ENCODE measurements around the gene DIP2A. TPM values are rescaled to one million over a fixed set of nuclear protein-coding genes. Genes with fewer than 3 reads are reported as not detected.
A peak's percentile ranks its signal among the peaks of the same experiment; 100 is the strongest.
"Not testable (repeated sequence)": the region's sequence is repeated elsewhere in the genome, so short reads cannot be mapped to it uniquely, and the experiment has no call there.

DIP2A gene
- total RNA-seq, 1 experiment from 2014 or later, result 19.4 TPM

- H3K27me3 ChIP-seq (ENCODE audit: control insufficient read depth, insufficient read depth, low read length); H3K36me3 ChIP-seq (replicated peaks; ENCODE audit: control insufficient read depth, insufficient read depth, low read length); DNase-seq; H3K4me3 ChIP-seq (ENCODE audit: insufficient read depth, low read depth, low read length): not testable (repeated sequence)
Observed at GRCh38 chr21:46448855-46449254, 9.8 kb upstream of the DIP2A start.

GRCh38 chr21:46452710-46453109 is 6.0 kb upstream of the DIP2A start:
- no peak for DNase-seq

GRCh38 chr21:46454142-46454541 is 4.5 kb upstream of the DIP2A start:
- Histone ChIP-seq H3K27me3 (ENCODE audit: control insufficient read depth, insufficient read depth, low read length) (no peaks in the 10 kb centered on the region), H3K36me3 (replicated peaks; ENCODE audit: control insufficient read depth, insufficient read depth, low read length) (no peaks in the 10 kb centered on the region; the same call in 1 of the 2 replicates), H3K4me3 (ENCODE audit: insufficient read depth, low read depth, low read length) (no peak overlapping the region)
- DNase-seq, result no peak

More at GRCh38 chr21:46452710-46453109, 6.0 kb upstream of the DIP2A start:
- H3K36me3 ChIP-seq (replicated peaks; ENCODE audit: control insufficient read depth, insufficient read depth, low read length), result no peaks in the 10 kb centered on the region; the same call in 1 of the 2 replicates
- no peaks in the 10 kb centered on the region for H3K27me3 ChIP-seq (ENCODE audit: control insufficient read depth, insufficient read depth, low read length)
- no peak overlapping the region for H3K4me3 ChIP-seq (ENCODE audit: insufficient read depth, low read depth, low read length)

- H3K27me3 ChIP-seq (ENCODE audit: control insufficient read depth, insufficient read depth, low read length), result no peaks in the 10 kb centered on the region
- no peak overlapping the region for H3K4me3 ChIP-seq (ENCODE audit: insufficient read depth, low read depth, low read length)
- no peaks in the 10 kb centered on the region; the same call in 1 of the 2 replicates for H3K36me3 ChIP-seq (replicated peaks; ENCODE audit: control insufficient read depth, insufficient read depth, low read length)
- DNase-seq, result no peak
Observed at GRCh38 chr21:46454634-46455390, 3.9 kb upstream of the DIP2A start.

- Histone ChIP-seq H3K27me3 (ENCODE audit: control insufficient read depth, insufficient read depth, low read length) (no peaks in the 10 kb centered on the region), H3K4me3 (ENCODE audit: insufficient read depth, low read depth, low read length) (no peak overlapping the region), H3K36me3 (replicated peaks; ENCODE audit: control insufficient read depth, insufficient read depth, low read length) (no peaks in the 10 kb centered on the region; the same call in 1 of the 2 replicates)
- no peak for DNase-seq
Observed at GRCh38 chr21:46455575-46456385, 2.9 kb upstream of the DIP2A start.

- no peaks in the 10 kb centered on the region for H3K27me3 ChIP-seq (ENCODE audit: control insufficient read depth, insufficient read depth, low read length)
- no peak for DNase-seq
- no peak overlapping the region for H3K4me3 ChIP-seq (ENCODE audit: insufficient read depth, low read depth, low read length)
- no peaks in the 10 kb centered on the region; the same call in 1 of the 2 replicates for H3K36me3 ChIP-seq (replicated peaks; ENCODE audit: control insufficient read depth, insufficient read depth, low read length)
Observed at GRCh38 chr21:46456750-46457149, 1.9 kb upstream of the DIP2A start.

- Histone ChIP-seq H3K4me3 (ENCODE audit: insufficient read depth, low read depth, low read length) (peak overlapping the region; percentile 90), H3K27me3 (ENCODE audit: control insufficient read depth, insufficient read depth, low read length) (no peaks in the 10 kb centered on the region), H3K36me3 (replicated peaks; ENCODE audit: control insufficient read depth, insufficient read depth, low read length) (peaks cover 2% of the 10 kb centered on the region)
- DNase-seq, result no peak
Observed at GRCh38 chr21:46457801-46458314, 833 bp upstream of the DIP2A start.

GRCh38 chr21:46459024-46459355 is 299 bp downstream of the DIP2A start:
- H3K36me3 ChIP-seq (replicated peaks; ENCODE audit: control insufficient read depth, insufficient read depth, low read length), result peaks cover 5% of the 10 kb centered on the region
- H3K27me3 ChIP-seq (ENCODE audit: control insufficient read depth, insufficient read depth, low read length), result no peaks in the 10 kb centered on the region
- no peak for DNase-seq
- H3K4me3 ChIP-seq (ENCODE audit: insufficient read depth, low read depth, low read length), result peak overlapping the region; percentile 89

- Histone ChIP-seq H3K27me3 (ENCODE audit: control insufficient read depth, insufficient read depth, low read length) (no peaks in the 10 kb centered on the region), H3K36me3 (replicated peaks; ENCODE audit: control insufficient read depth, insufficient read depth, low read length) (peaks cover 6% of the 10 kb centered on the region), H3K4me3 (ENCODE audit: insufficient read depth, low read depth, low read length) (peak overlapping the region; percentile 89)
- peak; percentile 85 for DNase-seq
Observed at GRCh38 chr21:46459356-46460112, 843 bp downstream of the DIP2A start.

- Histone ChIP-seq H3K36me3 (replicated peaks; ENCODE audit: control insufficient read depth, insufficient read depth, low read length) (peaks cover 6% of the 10 kb centered on the region), H3K4me3 (ENCODE audit: insufficient read depth, low read depth, low read length) (no peak overlapping the region), H3K27me3 (ENCODE audit: control insufficient read depth, insufficient read depth, low read length) (no peaks in the 10 kb centered on the region)
- DNase-seq, result no peak
Observed at GRCh38 chr21:46461909-46462308, 3.2 kb downstream of the DIP2A start.

GRCh38 chr21:46465153-46465552 is 6.5 kb downstream of the DIP2A start:
- not testable (repeated sequence) for H3K27me3 ChIP-seq (ENCODE audit: control insufficient read depth, insufficient read depth, low read length); H3K36me3 ChIP-seq (replicated peaks; ENCODE audit: control insufficient read depth, insufficient read depth, low read length); H3K4me3 ChIP-seq (ENCODE audit: insufficient read depth, low read depth, low read length); DNase-seq

GRCh38 chr21:46465651-46466050 is 7.0 kb downstream of the DIP2A start:
- no peak overlapping the region for H3K4me3 ChIP-seq (ENCODE audit: insufficient read depth, low read depth, low read length)
- peaks cover 6% of the 10 kb centered on the region for H3K36me3 ChIP-seq (replicated peaks; ENCODE audit: control insufficient read depth, insufficient read depth, low read length)
- DNase-seq, result no peak
- no peaks in the 10 kb centered on the region for H3K27me3 ChIP-seq (ENCODE audit: control insufficient read depth, insufficient read depth, low read length)

GRCh38 chr21:46468108-46468774 is 9.6 kb downstream of the DIP2A start:
- Histone ChIP-seq H3K36me3 (replicated peaks; ENCODE audit: control insufficient read depth, insufficient read depth, low read length) (peaks cover 1% of the 10 kb centered on the region; the same call in 1 of the 2 replicates), H3K27me3 (ENCODE audit: control insufficient read depth, insufficient read depth, low read length) (no peaks in the 10 kb centered on the region), H3K4me3 (ENCODE audit: insufficient read depth, low read depth, low read length) (no peak overlapping the region)
- DNase-seq, result no peak

- no peak for DNase-seq
- Histone ChIP-seq H3K36me3 (replicated peaks; ENCODE audit: control insufficient read depth, insufficient read depth, low read length) (peaks cover 1% of the 10 kb centered on the region; the same call in 1 of the 2 replicates), H3K27me3 (ENCODE audit: control insufficient read depth, insufficient read depth, low read length) (no peaks in the 10 kb centered on the region), H3K4me3 (ENCODE audit: insufficient read depth, low read depth, low read length) (no peak overlapping the region)
Observed at GRCh38 chr21:46469275-46469674, 10.6 kb downstream of the DIP2A start.
